Caki2 (cell line): ENCODE results near the gene KRTAP5-1. TPM values are rescaled to one million over a fixed set of nuclear protein-coding genes. Genes with fewer than 3 reads are reported as not detected.
"Not testable (repeated sequence)": the region's sequence is repeated elsewhere in the genome, so short reads cannot be mapped to it uniquely, and the experiment has no call there.

ENCODE experiments used
- DNase-seq: peaks from one replicate; pipeline ENCODE4 v3.0.0-alpha.2; 2015; ENCODE audit warnings: low read depth
- in situ Hi-C: cut with HindIII; loops from 2 replicates; pipeline ENCODE4 v1.10.0; 2016; ENCODE audit warnings: low sequenced_read_pairs, low pct_unique_long_range_greater_than_20kb, mixed read lengths
- total RNA-seq: library from RNA; depleted of rRNA; stranded (reverse); fragments of >200 nt; shearing (Covaris generic); gene quantifications from 2 replicates; pipeline ENCODE4 v1.2.3, GENCODE V29; 2014; ENCODE audit warnings: low replicate concordance

Gene KRTAP5-1
- total RNA-seq, 1 experiment from 2014 or later: not detected

GRCh38 chr11:1575756-1576155 is 9.3 kb downstream of the KRTAP5-1 start:
- DNase-seq, in situ Hi-C loops: not testable (repeated sequence)

DNA sequence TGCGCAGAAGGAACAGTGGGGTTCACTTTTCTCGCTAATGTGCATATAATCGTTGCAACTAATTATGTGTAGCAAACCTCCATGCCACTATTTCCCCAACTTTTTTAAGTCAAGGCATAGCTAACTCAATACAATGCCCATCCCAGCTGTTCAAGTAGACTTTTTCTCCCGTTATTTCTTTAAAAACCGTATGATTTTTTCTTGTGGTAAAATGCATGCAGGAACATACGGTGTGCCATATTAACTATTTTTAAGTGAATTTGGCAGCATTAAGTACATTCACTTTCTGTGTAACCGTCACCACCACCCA is 10.2 kb downstream of the KRTAP5-1 start:
- DNase-seq: no peak
- in situ Hi-C loops: no loop called here

- in situ Hi-C loops: no loop called here
- DNase-seq: peak; percentile 61
Measured at GRCh38 chr11:1574238-1574932, 10.7 kb downstream of the KRTAP5-1 start.

GRCh38 chr11:1573903-1574237 is 11.2 kb downstream of the KRTAP5-1 start:
- in situ Hi-C loops: no loop called here
- no peak for DNase-seq

DNA sequence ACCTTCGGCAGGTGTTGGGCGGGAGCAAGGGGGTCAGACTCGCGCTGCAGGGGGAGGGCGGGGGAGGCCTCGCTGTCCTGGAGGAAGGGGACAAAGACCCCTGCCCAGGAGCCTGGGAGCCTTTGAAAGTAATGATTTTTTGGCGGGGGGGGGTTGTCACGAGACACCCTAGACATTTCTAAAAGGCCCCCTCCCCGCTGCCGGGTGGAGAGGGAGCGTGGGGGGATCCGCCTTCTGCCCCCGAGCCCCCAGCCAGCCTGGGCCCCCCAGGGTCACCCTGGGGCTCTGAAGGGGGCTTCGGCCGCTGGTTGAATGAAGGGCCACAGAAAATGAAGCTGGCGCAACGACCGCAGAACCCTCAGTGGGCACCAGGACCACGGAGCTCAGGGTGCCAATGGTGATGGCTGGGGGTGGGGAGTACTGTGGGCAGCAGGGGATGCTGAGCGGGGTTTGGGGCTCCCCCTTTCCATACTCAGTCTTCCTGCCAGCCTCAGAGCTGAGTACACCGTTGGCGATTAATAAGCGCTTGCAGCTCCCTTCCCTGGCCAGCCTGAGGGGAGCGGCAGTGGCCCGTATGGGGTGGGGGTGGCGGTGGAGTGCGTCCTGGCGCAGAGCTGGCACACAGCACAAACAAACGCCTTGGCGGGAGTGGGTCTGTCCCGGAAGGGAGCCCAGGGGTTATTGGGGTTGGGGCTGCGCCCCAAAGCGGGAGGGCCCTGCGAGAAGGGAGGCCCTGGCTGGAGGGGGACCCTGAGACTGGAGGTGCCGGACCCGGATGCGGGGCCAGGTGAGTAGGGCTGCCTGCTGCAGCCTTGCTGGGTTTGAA is 11.8 kb downstream of the KRTAP5-1 start:
- in situ Hi-C loops: no loop called here
- DNase-seq: no peak

DNA sequence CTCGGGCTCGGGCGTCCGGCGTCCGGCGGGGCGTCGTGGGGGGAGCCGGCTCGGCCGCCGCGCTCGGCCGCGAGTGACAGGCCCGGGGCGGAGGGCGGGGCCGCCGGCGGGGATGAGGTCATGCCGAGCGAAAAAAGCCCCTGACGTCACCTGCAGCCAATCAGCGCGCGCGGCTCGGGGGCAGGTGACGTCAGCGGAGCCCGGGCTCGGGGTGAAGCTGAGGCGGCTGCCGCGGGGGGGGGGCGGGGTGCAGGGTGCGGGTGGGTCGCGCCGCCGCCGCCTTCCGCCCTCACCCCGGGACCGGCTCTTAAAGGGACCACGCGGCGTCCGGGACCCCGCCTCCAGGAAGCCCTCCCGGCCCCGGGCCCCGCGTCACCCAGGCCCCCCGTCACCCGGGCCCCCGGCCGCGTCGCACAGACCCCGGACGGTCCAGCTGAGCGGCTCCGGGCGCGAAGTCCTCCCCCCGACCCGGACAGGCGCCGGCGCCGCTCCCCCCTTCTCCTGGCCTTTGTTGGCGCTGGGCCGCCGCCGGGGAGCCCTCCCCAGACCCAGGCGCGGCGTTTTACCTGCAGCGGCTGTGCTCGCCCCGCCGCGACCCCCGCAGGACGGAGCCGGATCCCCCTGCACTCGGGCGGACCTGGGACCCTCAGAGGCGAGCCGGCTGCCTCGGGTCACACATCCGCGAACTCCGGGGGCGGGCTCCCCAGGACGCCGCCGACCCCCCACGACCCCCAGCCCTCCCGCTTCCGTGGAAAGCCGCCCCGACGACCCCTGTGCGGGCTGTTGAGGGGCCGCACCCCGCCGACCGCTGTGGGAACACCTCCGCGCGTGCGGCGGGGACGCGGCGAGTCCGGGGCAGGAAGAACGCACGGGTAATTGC is 12.6 kb downstream of the KRTAP5-1 start, which contains the start of gene DUSP8:
DUSP8 (minus strand) TSS at position 75 of the 880 bp plus-strand sequence. CDS start 6,445 bp downstream, outside the sequence.
- in situ Hi-C loops: no loop called here
- peak; percentile 76 for DNase-seq

DNA sequence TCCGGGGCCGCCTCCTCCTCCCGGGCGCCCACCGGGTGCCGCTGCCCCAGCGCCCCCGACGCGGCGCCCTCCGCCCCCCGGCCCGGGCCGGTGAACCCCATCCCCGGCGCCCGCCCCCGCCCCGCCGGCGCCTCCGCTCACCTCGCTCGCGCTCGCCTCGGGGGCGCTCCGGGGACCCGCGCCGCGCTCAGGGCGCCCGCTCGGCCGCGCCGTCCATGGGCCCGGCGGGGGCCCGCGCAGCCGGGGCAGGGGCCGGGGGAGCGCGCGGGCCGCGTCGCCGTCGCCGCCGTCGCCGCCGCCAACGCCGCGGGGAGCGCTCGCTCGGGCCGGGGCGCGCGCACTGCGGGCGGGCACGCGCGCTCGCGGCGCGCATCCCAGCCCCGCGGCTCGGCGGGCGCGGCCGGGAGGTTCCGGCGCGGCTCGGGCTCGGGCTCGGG is 13.3 kb downstream of the KRTAP5-1 start:
- in situ Hi-C loops: no loop called here
- no peak for DNase-seq

DNA sequence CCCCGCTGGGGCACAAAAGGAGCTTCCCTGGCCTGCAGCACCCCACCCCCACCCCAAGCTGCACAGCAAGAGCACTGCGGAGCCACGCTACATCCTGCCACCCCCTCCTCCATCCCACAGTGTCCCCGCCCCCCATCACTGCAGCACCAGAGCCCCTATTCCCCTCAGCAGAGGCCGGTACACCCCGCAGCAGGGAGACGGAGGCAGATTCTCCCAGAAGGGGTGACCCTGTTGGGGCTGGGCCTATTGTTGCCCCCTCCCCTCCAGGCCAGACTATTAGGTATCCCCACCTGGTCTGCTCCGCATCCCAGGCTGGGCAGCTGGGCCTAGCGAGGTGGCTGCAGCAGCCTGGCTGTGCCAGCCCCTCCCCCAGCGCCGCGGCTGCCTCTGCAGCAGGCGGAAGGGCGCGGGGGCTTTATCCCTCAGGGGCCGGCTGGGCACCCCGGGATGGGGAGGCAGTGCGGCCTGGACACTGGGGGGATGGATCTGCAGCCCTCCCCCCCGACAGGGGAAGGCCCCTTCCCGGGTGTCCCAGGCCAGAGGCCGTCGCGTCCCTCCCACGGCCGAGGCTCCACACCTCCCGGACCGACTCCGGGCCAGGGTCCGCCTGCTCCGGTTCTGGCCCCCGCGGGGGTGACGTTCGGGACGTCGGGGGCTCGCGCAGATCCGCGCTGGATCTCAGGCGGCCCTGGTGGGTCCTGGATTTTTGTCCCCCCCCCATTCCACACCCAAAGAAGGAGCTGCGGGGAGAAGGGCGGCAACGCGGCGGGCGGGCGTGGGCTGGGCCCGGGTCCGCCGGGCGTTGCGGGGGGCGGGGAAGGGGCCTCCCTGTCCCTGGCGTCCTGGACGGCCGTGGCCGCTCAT is 14.0 kb downstream of the KRTAP5-1 start:
- no peak for DNase-seq
- in situ Hi-C loops: no loop called here

GRCh38 chr11:1570531-1570895 is 14.6 kb downstream of the KRTAP5-1 start:
- DNase-seq: no peak
- in situ Hi-C loops: no loop called here

DNA sequence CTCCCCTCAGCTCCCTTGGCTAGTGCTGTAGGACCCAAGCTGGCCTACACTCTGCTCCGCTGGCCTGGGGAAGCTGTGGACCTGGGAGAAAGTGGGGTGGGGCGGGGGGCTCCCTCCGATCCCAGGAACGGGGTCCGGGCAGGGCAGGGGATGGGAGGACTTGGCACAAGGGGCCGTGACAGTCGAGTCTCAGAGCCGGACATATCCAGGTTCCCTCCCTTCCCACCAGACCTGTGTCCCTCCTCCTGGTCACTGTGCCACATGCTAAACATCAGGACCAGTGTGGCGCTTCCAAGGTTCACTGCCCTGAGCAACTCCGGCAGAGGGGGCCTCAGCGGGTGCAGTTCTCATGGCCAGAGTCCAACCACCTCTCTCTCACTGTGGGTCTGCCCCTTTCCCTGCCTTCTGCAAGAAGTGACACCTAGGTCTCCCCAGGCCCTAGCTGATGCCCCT is 15.1 kb downstream of the KRTAP5-1 start:
- DNase-seq: no peak
- in situ Hi-C loops: no loop called here

DNA sequence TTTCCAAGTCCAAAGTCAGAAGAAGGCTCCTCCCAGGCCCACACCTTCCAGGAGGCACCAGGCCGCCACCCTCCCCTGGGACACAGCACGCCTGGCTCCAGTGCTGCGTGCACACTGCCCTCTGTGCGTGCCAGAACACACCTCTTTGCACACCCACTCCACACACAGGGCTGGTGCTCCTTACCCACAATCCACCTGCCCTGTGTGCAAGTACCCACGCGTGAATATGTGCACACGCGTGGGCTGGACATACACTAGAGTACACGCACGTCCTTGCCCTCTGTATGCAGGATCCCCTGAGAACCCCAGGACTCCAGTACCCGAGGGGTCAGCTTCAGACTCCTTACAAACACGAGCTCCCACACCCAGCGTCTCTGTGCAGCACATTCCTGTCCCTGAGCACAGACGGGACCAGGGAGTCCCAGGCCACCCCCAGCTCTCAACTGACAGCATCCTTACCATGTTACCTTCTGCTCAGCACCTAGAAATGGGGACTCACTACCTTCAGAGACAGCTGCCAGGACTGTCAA is 15.8 kb downstream of the KRTAP5-1 start:
- in situ Hi-C loops: no loop called here
- no peak for DNase-seq

DNA sequence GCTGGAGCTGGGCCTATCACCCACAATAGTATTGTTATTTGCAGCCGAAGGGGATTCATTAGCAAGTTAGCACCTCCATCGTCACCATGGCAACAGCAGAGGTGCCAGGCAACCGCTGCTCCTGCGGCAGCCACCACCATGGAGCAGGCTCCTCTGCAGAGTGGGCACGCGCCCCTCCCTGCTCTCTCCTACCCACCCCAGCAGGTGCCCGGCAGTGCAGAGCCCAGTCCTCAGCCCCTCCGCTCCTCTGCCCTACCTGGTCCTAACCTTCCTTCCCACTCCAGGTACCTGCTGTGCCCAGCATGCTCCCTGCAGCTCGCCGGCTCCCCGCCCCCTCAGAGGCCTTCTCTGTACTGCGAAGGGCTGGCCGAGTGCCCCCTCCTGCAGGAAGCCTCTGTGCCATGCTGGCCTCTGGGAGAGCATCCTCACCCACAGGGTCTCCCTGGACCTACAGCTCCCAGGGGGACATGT is 16.6 kb downstream of the KRTAP5-1 start:
- DNase-seq: no peak

GRCh38 chr11:1567721-1568100 is 17.4 kb downstream of the KRTAP5-1 start:
- in situ Hi-C loops: no loop called here
- no peak for DNase-seq

More for the DNA sequence above, 16.6 kb downstream of the KRTAP5-1 start:
- in situ Hi-C loops: no loop called here

DNA sequence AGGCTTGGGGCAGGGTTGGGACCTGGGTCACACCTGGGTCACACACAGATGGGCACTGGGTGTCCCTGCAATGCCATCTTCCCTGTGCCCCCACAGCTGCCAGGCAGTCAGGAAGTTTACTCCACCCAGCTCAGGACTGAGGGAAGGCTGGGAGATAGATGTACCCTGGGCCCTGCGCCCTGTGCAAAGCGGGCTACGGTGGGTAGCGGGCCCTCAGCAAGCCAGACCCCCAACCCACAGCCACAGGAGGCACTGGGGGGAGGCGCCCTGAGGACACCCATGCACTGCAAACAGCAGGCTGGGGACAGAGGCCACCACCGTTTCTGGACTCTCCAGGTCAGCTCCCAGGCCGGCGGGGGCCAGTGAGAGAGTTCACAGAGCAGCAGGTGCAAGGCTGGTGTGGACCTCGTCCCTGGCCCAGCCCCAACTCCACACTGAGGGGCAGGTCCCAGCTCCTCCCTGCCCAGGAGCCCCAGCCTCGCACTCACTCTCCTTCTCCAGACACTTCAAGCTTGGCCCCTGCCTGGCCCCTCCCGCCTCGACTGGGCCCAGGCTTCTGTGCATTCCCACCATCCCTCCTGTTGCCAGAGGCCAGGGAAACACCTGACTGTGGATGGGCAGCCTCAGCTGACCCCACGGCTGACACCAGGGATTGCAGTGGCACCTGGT is 17.9 kb downstream of the KRTAP5-1 start:
- DNase-seq: no peak
- in situ Hi-C loops: no loop called here

DNA sequence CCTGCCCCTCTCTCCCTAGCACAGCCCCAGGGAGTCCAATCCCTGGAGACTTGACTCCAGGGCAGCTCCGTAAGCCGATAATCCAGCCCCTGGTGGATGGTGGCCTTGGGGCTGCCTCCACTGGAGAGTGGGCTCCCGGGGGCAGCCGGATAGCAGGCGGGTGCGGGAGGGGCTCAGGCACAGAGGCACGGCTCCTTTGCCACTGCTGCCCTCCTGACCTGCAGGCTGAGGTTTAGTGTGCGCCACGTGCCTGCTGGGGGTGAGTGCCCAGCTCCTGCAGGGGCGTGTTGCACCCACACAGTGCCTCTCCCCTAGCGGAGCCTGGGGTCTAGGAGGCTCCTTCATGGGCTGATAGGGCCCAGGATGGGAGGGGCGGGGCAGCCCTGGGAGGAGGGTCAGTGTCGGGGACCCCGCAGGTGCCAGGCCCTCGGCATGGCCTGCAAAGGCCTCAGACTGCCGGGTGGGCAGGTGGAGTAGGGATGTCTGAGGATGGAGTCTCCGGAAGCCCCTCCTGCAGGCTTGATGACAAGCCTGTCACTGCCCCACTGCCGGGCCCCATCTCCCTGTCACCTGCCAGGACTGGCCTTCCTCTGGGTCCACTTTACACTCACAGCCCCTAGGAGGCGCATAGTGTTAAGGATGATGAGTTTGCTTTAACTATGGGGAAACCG is 18.6 kb downstream of the KRTAP5-1 start:
- in situ Hi-C loops: no loop called here
- DNase-seq: no peak

DNA sequence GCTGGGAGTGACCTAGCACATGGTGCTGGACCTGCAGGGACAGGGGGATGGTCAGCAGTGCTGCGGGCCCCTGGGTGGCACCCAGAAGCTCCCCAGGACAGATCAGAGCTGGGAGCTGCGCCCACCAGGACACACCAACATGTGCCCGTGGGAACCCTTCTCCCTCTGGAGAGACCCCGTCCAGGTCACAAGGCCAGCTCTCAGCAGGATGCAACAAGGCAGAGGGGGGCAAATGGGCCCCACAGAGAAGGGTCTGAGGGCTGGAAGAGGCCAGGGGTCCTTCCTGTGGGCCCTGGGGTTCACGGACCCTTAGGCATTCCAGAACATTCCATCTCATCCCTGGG is 19.2 kb downstream of the KRTAP5-1 start:
- in situ Hi-C loops: no loop called here
- DNase-seq: no peak
